ENCODE results near the gene TPST2.

The TPST2 gene

DNA sequence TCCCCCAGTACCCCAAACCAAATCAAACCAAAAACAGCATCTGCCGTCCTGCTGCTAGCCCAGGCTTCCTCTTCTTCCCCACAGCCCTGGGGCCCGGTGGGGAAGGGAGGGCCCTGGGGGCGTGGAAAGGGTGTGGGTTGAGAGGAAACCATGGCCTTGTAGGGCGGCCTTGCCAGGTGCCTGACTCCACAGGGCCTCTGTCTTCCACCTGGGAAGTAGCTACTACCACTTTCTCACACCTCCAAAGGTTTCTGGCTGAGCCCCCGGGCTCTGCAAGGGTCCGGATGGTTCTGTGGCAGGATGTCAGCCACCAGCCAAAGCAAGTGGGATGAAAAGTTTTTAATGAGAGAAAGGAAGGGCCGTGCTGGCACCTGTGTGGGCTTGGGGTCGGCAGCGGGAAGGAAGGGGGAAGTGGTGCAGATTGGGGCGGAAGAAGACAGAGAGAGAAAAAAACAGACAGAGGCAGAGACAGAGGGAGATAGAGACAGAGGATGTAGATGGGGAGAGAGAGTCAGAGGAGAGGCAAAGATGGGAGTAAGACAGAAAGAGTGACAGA is 10.5 kb downstream of the TPST2 start:
- DNase-seq = no peak

DNA sequence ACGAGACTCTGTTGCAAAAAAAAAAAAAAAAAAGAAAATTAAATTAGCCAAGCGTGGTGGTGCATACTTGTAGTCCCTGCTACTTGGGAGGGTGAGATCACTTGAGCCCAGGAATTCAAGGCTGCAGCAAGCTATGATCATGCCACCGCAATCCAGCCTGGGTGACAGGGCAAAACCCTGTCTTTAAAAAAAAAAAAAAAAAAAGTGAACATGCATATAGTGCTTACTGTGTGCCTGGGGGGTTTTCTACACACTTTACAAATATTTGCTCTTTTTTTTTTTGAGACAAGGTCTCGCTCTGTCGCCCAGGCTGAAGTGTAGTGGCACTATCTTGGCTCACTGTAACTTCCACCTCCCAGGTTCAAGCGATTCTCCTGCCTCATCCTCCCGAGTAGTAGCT is 12.9 kb downstream of the TPST2 start:
- no peak for DNase-seq

DNA sequence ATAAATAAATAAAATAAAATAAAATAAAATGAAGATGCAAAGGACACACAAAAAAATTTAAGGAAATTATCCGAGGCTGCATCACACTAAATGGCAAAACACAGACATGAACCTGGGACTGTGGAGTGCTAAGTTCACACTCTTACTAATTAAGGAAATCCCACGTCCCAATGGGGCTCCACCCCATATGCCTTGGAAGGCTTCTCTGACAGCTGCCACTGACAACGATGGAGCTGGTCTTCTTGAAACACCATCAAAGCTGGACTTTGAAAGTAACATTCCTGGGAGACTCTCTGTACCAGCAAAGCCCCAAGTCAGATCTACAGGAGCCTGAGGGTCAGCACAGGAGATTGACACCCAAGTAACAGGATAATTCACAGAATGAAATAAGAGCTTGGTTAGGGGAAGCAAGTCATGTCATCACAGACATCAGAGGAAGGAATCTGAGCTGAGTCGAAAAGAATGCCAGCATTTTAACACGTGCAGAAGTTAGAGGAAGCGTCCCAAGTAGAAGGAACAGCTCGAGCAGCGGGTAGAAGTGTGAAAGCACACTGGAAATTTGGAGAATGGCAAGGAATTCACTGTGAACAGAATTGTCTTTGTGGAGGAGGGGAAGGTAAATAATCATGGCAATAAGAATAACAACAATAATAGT is 13.8 kb downstream of the TPST2 start:
- no peak for DNase-seq

DNA sequence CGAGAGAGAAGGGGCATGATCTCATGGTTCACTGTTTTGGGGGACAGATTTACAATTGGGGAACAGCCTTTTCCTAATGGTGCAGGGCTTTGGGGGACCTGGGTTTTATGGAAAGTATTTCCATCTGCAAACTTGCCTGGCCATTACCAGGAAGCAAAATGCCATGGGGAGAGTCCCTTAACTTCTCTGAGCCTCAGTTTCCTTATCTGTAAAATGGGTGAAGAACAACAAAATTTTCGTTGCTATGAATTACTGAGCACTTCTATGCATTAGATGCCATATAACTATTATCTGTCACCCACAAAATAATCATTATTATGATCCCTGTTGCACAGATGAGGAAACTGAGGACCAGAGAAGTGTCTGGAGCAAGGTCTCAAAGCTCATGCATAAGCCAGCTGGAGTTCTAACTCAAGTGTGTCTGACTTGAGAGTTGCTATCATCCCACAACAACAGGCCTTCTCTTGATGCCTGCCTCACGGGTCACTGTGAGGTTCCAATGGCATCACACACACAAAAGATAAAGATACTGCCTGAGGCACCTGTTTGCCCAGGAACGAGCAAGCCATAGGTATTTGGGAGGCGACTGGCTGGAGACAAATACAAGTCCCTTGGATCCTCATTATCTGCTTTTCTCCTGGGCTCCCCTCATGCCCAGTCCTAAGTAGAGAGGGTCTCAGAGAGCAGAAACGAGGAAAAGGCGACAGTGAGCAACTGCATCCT is 15.8 kb downstream of the TPST2 start:
- DNase-seq = no peak

DNA sequence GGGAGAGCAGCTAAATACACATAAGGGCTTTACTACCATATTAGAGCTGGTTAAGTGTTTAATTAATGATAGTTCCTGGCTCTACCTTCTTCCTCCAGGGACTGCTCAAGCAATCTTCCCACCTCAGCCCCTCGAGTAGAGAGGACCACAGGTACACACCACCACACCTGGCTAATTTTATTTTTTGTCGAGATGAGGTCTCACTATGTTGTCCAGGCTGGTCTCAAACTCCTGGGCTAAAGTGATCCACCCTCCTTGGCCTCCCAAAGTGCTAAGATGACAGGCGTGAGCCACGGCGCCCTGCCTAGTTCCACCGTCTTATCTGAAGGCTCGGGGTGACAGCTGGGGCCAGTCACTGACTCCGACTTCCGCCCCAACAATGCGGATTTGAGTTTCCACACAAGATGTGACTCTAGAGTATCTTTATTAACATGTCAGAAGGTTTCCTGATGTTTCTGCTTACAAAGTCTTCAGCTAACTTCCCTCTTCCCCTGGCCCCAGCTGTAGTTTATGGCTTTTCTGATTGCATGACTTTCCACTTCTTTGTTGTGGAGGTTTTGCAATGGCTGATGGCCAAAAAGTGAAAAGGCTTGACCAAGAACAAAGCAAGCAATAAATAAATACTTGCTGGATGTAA is 16.8 kb downstream of the TPST2 start:
- DNase-seq = no peak

DNA sequence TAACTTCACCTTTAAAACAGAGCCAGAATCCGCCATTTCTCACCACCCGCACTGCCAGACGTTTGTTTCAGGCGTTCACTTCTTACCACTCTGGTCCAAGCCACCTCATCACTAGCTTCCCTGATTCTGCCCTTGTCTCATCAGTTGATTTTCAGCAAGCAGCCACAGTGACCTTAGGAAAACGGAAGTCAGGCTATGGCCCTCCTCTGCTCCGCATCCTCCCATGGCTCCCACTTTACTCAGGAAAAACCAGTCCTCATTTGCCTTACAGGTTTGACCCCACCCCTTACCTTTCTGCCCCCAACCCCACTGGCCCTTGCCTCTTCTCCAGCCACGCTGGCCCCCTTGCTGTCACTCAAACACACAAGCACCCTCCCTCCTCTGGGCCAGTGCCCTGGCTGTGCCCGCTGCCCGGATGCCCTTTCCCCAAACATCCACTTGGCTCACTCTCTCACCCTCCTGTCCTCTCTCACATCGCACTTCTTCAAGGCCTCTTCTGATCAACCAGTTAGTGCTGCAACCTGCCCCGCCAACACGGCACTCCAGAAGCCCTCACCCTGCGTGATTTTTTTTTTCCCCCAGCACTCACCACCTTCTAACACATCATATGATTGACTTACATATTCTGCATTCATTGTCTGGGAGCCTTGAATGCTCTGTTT is 18.9 kb downstream of the TPST2 start:
- DNase-seq = no peak

DNA sequence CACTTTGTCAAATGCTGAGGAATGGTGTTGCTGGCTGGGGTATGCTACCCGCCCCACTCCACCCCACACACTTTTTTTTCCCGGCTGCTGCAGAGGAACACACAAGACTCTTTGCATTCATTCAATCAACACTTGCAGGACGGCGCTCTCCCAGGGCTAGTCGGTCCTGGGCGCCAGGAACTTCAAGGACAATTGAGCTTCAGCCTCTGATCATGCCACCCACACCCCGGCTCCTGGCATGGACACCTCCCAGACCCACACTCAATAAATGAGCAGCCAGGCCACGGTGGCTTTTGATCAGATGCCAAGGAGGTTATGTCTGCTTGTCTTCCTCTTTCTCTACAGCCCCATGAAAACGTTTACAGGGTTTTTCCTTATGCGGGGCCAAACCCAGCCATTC is 19.8 kb downstream of the TPST2 start:
- no peak for DNase-seq

DNA sequence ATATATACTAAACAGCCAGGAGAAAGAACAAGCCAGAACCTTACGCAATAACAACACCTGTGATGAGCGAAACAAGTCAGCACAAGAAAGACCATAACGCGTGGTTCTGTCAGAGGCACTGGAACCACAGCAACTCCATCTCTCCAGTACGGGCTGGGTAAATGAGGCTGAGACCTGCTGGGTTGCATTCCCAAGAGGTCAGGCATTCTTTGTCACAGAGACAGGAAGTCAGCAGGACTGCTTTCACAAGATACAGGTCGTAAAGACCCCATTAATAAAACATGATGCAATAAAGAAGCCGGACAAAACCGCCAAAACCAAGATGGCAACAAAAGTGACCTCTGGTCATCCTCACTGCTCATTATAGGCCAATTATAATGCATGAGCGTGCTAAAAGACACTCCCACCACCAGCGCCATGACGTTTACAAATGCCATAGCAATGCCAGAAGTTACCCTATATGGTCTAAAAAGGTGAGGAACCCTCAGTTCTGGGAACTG is 21.7 kb downstream of the TPST2 start:
- no peak for DNase-seq

DNA sequence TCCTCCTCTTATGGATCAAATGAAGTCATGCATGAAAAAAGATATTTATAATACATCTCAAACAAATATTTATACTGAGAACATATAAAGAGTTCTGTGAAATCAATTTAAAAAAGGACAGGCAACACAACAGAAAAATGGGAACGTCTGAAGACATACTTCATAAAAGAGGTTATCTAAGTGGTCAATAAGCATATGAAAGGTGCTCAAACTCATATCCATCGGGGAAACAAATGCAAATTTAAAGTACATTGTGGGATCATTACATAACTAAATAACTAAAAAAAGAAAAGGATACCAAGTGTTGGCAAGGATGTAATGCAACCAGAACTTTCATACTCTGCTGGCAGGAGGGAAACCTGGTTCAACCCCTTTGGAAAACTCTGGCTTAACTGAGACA is 22.3 kb downstream of the TPST2 start:
- no peak for DNase-seq

DNA sequence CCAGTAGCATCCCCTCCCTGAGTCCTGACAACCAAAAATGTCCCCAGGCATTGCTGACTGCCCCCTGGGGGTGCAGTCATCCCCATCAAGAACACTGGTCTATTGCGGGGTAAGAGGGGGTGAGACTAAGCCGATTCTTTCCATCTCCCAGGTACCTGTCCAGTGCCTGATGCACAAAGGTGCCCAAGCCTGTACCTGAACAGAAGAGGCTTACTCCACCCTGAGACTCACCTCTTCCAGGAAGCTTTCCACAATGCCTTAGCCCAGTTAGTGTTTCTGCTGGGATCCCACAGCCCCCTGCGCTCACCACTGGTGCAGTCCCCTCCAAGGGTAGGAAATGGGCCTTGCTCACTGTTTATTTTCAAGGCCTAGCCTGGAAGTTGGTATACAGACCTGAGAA is 22.9 kb downstream of the TPST2 start:
- DNase-seq = no peak

DNA sequence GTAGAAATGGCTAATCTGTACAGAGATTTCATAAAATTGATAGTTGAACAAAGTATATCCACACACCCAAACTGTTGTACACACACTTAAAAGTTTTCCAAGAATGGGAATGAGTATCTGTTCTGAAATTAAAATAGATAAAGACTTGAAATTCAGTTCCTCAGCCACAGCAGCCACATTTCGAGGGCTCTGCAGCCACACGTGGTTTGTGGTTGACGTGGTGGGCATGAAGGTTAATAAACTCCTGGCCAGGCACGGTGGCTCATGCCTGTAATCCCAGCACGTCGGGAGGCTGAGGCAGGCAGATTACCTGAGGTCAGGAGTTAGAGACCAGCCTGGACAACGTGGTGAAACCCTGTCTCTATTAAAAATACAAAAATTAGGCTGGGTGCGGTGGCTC is 24.0 kb downstream of the TPST2 start:
- DNase-seq = no peak

DNA sequence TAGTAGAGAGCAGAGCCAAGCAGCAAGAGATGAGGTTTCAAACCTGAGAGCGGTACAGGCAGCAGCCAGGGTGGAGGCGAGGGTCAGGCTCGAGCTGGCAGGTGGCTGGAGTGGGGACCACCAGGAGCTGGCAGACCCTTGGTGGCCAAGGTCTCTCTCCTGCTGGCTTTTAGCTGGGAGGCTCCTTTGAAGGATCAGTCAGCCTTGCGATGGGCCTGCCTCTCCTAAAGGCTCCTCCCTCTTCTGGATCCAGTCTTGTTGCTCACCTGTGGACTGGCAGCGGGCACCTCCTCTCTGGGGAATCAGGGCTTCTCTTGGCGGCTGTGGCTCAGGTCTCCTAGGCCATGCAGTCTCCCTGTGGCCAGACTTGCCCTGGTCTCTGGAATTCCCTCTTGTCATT is 24.8 kb downstream of the TPST2 start:
- DNase-seq = no peak

DNA sequence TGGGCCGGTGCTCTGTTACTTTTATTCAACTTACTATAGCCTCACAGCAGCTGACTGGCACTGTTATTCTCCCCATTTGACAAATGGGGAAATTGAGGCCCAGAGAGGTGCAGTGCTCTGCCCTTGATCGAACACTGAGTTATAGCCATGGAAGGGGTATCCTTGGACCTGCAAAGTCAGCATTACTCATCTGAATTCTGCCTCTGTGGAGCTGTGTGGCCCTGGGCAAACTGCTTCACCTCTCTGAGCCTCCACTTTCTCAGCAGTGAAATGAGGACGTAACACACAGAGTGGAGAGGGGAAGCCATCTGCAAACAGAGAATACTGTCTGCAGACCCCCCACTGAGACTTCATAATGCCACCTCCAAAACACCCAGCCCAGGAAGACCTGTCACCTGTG is 25.3 kb downstream of the TPST2 start:
- DNase-seq = no peak

DNA sequence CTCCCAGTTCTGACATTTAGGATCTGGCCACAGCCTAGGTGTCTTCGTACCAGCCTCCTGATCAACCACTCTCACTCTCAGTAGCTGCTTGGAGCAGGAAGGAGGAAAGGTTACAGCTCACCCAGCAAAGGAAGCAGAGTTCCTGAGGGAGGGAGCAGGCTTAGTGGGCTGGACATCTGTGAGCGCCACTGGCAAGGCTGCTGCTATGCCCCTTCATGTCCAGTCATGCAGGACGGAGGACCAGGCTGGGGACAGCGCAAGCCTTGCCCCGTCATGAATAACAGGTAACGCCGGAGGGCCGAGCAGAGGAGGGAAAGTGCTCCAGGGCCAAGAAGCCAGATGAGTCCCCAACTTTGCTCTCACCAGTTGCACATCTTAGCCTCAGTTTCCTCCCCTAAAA is 25.8 kb downstream of the TPST2 start:
- no peak for DNase-seq

DNA sequence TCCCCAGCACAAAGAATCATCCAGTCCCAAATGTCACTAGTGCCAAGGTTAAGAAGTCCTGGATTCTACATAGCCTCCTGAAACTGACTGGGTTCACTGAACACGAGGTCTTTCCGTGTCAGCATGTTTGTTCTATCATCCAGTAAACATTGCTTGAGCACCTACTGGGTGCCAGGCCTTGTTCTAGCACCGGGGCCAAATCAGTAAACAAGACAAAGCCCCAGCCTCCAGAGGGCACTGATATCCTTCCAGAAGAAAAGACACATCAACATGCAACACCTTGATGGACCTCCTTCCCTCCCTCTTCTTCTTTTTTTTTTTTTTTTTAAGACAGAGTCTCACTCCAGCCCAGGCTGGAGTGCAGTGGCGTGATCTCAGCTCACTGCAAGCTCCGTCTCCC is 26.9 kb downstream of the TPST2 start:
- no peak for DNase-seq

DNA sequence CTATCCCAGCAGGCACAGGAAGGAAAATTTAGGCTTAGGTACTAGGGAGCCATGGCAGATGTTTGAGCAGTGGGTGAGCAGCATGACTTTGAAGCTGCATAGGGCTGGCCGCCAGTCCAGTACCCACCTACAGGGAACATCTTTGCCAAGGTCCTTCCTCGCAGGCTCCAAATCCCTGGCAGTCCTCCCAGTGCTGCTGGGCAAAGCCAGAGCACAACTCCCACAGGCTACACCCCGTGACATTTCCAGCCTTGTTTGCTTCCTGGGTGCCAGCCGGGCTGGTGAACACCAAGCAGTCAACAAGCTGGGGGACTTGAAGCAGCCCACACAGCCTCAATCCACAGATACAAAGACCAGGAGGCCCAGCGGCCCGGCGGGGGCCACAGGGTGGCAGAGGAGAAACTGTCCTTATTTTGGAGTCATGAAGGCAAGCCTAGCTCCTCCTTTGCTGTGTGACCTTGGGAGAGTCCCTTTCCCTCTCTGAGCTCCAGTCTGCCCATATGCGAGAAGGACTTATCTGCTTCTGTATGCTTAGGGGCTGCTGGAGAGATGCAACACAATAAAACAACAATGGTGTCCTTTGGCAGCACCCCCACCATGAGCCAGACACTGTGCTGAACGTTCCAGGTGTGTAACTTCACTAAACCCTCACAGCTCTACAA is 28.0 kb downstream of the TPST2 start:
- no peak for DNase-seq

DNA sequence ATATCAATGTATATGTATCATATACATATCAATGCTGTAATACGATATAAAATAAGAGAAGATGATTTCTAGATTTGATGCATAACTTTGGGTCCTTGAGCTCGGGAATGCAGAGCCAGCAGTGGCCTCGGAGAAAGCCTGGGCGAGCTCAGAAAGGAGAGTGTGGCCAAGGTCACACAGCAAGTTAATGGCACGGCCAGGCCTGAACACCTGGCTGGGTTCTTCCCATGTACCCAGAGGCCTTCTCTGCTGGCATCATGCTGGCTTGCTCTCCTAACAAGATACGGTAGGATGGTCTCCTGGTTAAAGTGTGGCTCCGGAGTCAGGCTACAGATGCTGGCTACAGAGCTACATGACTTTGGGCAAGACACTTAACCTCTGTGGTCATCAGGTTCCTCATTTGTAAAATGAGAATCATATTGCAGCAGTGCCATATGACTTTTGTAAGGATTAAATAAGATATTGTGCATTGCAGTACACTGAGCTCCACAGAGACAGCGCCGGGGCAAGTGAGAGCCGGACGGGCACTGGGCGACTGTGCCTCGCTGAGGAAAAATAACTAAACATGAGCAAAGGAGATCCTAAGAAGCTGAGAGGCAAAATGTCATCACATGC is 29.9 kb downstream of the TPST2 start:
- no peak for DNase-seq

DNA sequence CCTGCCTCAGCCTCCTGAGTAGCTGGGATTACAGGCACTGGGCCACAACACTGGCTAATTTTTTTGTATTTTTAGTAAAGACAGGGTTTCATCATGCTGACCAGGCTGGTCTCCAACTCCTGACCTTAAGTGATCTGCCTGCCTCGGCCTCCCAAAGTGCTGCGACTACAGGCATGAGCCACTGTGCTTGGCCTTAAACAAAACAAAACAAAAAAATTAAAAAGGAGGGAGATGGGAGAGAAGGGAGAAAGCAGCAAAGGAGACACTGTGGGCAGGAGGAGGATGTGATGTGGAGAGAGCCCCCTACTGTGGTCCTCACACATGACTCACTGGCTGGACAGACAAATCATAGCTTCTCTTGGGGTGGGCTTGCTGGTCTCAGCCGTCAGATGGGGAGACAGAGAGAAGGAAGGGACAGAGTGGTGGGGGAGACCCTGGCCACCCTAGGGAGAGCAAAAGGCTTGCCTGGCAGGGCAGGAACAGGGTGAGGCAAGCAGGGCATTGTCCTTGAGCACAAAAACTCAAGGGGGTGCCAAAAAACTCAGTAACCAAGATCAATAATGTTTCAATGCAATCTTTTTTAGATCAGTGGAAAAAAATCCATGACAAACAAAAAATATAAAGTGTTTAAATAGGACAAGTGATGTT is 31.6 kb downstream of the TPST2 start:
- no peak for DNase-seq

DNA sequence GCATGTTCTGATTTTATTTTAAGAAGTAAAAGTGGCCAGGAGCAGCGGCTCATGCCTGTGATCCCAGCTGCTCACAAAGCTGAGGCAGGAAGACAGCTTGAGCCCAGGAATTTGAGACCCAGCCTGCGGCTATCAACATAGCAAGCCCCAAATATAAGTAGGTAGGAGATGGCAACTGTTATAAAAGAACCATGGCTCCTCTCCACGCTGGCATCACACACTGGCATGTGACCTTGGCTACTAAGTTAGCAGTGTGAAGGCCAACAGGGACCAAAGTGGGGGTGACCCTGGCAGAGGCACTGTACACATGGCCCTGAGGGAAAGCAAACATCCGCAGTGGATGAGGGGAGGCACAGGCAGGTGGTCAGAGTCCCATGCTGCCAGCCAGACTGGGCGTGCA is 33.0 kb downstream of the TPST2 start:
- DNase-seq = no peak

DNA sequence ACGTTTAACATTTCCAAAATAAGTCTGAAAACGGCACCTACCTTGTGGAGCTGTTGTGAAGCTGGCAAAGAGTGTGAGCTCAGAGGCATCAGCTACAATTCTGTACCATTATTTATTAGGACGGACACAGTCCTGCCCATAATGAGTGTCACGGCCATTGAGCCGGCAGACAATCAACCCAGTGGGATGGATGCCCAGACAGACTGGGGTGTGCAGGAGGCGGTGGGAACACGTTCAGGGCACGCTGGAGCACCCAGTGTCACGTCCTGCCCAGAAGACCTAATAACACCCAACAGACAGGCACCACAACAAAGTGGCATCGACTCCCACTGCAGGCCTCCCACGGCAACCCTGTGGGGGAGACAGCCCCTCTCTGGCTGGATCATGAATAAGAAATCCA is 34.5 kb downstream of the TPST2 start:
- DNase-seq = no peak

DNA sequence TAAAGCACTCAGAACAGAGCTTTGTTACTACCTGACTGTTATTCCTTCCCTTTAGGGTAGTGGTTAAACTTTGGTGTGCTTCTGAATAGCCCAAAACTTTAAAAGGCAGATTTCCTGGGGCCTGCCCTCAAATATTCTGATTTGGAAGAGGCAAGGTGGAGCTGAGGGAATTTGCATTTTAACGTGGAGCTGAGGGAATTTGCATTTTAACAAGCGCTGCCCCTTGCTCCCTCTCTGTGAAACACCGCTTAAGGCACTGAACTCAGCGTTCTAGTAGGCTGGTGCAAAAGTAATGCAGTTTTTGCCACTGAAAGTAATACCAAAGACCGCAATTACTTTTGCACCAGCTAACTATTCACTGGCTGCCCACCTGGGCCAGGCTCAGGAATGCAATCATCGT is 35.0 kb downstream of the TPST2 start:
- DNase-seq = no peak
